SKM-1 treated with dmso at 0.1 percent for 144 hours (cell line): ENCODE measurements around the gene SHANK3.
"Not testable (repeated sequence)": the region's sequence is repeated elsewhere in the genome, so short reads cannot be mapped to it uniquely, and the experiment has no call there.

Source experiments
- DNase-seq: peaks from one replicate; lab custom pipeline; 2025; ENCODE audit not compliant: unreplicated experiment; lab: John Stamatoyannopoulos, UW

The SHANK3 gene

DNA sequence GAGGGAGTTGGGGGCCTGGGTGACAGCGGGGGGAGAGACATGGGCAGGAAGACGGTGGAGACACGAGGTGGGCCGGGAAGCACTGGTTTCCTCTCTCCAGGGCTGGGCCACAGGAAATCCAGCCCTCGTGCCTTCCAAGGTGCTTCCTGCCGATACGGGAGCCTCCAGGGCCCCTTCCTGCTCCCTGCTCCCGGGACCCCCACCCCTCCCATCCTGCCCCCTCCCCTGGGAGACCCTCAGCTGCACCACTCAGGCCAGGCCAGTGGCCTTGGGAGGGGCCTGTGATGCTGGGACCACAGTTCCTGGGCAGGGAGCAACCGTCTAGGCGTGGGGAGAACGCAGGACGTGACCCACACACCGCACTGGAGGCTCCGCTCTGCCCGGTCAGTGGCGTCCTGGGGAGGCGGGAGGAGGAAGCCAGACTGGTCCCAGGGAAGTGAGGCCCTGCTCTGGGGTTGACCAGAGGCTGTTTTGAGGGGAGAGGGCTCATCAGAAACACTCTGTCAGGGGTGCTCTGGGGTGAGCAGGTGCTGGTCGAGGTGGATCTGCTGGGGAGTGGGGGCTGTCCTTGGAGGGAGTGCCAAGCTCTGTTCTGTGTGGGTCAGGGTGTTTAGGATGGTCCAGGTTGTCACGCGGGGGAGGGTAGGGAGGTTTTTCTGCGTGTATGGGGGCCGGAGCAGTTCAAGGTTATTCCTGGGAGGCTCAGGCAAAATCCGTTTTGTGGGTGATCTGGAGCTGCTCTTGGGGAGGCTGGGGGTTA, at the start of gene SHANK3:
Gene SHANK3 (plus strand): TSS at position 353 of the 760 bp plus-strand sequence.
- DNase-seq, result no peak

DNA sequence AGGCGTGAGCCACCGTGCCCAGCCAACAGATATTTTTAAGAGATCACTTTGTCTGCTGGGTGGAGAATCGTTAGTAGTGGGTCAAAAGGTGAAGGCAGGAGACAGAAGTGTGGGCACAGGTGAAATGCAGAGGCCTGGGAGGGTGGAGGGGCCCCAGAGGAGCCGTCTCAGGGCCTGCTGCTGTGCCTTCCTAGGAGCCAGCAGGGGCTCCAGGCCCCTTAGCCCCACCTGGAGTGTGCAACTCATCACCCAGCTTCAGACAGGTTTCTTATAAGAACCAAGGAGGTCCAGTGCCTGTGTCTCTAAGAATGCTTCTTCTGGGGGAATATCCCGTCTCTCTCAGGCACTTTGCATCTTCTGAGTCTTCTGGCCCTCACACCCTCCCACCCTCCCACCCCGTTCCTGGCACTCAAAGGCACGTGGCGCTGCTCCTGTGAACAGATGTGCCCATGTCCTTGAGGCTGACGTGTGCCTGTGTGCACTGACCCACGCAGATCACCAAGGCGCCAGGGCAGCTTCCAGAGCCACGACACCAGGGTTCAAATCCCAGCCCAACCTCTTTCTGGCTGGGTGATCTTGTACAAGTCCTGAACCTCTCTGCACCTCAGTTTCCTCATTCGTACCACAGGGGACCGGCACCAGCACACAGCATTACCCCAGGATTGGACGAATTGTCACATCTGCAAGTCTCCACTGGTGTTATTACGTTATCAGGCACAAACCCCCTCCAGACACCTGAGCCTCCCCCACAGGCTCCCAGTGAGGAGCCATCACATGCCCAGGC, 48.1 kb upstream of the SHANK3 start:
- DNase-seq, result no peak

DNA sequence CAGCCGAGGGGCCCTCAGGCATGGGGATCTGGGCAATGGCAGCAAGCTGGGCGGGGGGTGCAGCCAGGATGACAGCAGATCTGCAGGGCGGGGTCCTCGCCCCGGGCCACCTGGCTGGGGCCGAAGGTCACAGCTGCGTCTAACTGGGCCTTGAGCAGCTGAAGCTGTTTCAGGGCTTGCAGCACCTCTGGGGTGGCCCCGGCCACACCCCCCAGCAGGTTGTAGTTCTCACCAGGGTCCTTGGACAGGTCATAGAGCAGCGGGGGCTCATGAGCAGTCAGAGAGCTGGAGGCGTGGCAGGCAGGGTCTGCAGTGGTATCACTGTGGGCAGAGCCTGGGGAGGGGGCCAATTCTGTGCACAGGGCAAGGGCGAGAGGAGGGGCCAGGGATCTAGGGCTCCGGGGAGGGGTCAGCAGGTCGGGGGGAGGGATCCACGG, 47.5 kb upstream of the SHANK3 start:
- no peak for DNase-seq

DNA sequence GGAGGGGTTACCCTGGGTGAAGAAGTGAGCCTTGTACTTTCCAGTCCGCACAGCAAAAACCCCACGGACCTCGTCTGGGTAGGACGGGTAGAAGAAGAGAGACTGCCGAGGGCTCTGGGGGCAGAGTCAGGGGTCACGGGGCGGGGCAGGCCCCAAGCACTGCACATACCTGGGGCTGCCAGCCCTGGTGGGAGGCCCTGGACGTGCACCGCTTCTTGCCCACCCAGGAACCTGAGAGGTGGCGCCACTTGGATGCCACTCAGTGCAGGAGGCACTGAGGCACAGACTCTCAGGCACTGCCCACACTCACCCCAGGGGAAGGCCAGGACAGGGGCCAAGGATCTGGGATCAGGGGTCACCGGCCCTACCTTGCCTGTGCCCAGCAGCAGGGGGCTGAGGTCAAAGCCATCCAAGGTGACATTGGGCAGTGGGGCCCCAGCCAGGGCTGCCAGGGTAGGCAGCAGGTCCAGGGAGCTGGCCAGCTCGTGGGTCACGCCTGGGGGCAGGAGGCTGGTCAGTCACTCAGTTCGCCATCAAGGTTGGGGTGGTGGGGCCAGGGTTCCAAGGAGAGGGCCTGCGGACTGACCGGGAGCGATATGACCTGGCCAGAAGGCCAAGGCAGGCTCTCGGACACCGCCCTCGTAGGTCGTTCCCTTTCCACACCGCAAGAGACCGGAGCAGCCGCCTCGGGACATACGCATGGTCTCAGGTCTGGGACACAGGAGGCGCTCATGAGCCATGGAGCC, 46.9 kb upstream of the SHANK3 start:
- no peak for DNase-seq

DNA sequence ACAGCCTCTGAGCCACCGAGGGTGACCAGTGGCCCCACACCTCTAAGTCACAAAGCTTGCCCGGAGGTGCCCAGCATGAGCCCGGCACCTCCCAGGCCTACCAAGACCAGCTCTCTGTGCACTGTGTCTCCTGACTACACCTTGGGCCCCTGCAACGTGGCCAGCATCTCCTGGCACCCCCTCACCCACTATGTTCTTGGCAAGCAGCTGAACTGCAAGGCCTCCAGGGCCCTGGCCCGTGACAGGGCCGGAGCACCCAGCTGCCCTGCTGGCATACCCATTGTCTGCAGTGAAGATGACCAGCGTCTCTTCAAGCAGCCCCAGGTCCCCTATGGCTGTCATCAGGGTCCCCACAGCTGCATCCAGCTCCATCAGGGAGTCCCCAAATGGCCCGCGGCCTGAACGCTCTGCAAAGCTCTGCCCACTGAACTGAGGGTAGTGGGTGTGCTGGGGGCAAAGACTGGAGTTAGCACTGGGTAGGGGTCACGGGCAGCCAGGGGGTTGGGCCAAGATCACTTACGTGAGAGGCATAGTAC, 46.2 kb upstream of the SHANK3 start:
- no peak for DNase-seq

DNA sequence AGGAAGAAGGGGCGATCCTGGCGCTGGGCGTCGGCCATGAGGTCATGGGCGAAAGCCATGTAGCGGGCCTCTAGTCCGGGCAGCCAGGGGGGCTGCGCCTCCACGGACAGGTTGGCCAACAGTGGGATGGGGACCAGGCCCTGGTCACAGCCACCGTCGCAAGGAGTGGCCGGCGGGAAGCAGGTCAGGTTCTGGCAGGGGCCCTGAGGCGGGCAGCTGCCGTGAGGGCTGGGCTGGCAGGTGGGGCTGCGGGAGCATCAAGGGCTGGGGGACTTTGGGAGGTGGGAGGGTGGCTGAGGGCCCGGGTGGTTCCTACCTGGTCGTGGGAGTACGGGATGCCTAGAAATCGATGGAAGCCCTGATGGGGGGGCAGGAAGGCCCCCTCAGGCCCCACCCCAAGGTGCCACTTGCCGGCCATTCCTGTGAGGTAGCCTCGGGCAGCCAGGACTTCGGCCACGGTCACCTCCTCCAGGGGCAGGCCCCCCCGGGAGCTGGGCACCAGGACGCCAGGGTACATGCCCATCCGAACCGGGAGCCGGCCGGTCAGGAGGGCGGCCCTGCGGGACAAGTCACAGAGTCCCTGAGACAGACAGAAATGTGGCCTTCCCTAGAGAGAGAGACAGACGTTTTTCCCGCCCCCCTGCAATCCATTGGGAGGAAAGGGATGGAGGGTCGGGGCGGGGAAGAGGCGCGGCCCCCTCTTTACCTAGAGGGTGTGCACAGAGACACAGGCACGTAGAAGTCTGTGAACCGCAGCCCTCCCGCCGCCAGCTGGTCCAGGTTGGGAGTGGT, 45.6 kb upstream of the SHANK3 start:
- no peak for DNase-seq

DNA sequence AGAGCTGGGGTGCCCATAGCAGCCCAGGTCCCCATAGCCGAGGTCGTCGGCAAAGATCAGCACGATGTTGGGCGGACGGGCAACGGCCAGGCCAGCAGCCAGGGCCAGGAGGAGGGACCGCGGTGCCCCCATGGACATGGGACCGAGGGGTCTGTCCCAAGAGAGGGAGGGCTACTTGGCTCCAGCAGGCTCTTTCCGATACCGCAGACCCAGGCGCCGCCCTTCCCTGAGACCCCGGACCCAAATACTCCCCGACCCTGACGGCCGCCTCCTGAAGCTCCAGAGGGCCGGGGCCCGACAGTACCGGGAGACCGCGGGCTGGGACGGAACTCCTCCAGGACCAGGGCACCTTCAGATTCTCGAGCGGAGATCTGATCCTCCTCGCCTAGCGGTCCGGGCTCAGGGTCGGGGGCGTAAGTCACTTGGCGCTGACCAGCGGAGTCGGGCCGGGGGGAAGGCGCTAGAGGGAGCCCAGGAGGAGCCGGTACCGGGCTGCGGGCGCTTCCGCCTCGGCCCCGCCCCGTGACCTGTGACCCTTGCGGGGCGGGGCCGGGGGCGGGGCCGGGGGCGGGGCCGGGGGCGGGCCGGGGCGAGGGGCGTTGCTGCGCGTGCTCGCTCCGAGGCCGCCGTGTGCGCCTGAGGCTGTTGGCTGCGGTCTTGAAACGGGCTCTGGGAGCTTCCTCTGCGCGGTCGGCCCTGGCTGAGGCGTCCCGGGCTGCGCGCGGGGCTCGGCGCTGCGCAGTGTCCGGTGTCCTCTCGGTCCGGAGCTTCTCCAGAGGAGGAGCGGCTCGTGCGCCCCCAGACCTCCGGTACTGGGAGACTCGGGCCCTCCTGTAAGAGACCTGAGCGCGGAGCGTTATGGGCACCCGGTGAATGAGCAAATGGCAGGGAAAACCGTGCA, 44.7 kb upstream of the SHANK3 start, which contains the start of gene ARSA:
Gene ARSA (minus strand): TSS at position 511 of the 901 bp plus-strand sequence. CDS start 373 bp downstream, at position 138.
- peak; percentile 70 for DNase-seq

DNA sequence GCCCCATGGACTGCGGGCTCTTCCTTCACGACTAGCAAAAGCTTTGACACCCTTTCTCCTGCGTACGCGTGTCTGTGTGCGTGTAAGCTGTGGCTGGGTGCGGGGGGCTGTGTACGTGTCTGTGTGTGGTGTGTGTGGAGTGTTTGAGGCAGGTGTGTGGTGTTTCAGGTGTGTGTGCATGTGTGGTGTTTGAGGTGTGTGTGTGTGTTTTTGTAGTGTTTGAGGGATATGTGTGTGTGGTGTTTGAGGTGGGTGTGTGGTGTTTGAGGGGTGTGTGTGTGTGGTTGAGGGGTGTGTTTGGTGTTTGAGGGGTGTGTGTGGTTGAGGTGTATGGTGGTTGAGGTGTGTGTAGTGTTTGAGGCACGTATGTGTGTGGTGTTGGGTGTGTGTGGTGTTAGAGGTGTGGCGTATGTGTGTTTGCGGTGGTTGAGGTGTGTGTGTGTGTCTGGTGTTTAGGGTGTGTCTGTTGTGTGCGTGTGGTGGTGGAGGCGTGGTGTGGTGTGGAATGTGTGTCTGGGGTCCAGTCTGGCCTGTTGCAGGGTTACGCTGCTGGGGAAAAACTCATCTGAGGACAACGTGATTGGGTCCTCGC, 44.0 kb upstream of the SHANK3 start:
- no peak for DNase-seq

DNA sequence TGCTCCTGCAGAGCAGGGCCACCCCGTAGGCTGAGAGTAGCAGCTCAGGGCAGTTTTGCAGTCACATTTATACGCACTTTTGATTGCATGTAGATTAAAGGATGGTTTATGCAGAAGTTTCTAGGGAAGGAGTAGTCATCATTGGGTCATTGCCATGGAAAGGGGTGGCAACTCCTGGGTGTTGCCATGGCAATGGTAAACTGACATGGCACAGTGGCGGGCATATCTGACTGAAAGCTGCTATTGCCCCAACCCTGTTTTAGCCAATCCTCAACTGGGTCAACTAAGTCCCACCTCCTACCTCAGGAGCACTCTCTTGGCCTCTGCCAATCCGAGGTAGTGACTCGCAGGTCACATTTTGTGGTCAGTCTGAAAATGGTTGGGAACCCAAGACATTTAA, 42.2 kb upstream of the SHANK3 start:
- no peak for DNase-seq

DNA sequence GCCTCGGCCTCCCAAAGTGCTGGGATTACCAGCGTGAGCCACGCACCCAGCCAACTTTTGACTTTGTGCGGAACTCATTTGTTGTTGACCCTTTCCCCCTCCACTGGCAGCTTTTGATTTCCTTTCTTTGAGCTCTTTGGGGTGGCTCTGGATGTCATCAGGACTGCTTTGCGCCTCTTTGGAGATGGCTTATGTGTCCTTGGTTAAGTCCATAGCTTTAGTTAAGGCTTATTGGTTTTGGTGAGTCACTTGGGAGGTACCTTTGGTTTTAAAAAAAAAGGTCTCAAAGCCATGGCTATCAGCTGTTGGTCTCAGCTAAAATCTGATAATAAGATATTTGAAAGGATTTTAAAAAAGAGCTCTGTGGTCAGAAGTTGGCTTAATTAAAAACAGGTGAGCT, 39.5 kb upstream of the SHANK3 start:
- DNase-seq, result no peak

DNA sequence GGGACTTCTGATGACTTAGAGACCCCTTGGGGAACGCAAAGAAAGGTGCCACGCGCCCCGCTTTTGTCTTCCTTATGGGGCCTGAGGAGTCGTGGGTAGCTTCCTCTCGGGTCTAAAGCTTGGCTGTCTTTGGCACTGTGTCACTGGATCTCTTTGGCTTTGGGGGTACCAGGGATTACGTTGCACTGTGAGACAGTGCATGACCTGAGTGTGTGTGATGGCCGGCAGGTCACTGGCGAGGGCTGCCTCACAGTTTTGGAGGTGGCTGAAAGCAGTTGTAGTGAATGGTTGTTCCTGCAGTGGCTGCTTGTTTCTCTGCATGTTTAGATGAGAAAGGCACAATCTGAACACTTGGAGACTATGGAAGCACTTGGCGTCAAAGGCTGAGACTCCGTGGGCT, 38.9 kb upstream of the SHANK3 start:
- no peak for DNase-seq

DNA sequence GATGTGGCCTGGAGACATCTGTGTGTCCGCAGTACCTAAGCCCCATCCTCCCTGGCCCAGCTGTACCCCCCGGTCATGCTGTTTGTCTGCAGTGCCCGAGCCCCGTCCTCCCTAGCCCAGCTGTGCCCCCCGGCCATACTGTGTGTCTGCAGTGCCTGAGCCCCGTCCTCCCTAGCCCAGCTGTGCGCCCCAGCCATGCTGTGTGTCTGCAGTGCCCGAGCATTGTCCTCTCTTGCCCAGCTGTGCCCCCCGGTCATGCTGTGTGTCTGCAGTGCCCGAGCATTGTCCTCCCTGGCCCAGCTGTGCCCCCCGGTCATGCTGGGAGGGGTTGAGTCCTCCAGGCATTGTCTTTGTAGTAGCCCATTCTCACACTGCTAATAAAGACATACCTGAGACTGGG, 37.0 kb upstream of the SHANK3 start:
- DNase-seq, result no peak

DNA sequence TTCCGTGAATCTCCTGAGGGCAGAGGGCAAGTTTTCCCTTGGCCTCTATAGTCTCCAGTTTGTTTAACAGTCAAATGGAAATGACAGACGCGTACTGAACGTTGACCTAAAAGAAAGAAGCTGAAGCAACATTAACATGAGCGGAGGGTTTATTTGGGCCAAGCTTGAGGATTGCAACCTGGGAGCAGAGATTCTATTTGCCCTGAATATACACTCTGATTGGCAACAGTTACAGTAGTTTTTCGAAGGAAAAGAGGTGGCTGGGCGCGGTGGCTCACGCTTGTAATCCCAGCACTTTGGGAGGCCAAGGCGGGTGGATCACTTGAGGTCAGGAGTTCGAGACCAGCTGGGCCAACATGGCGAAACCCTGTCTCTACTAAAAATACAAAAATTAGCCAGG, 32.3 kb upstream of the SHANK3 start:
- not testable (repeated sequence) for DNase-seq

DNA sequence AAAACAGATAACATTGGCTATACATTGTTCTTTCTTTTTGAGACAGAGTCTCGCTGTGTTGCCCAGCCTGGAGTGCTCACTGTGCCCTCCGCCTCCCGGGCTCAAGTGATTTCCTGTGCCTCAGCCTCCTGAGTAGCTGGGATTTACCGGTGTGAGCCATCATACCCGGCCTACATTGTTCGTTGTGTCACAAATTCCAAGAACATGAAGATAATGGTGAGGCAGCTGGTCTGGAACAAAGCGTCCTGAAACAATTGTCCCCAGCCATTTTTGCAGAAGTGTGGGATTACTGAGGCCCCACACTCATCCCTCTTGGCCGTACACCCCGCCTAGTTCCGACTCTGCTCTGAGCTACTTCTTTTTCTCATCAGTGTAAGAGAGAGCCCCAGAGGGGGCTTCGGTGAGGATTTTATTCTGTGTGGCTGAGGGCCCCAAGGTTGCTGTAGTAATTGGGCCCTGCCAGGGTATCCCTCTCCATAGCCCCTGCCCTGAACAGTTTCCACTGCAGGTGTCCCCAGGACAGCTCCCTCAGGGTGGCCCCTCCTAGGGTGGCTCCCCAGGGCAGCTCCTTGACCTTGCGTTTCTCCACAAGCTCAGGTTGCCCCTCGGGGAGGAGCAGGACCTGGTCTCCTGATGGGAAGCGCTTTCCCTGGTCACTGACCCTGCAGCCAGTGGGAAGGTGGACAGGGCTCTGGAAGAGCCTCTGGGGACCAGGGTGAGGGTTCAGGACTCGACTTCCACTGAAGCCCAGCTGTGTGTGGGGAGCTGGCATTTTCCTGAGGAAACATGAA, 31.6 kb upstream of the SHANK3 start:
- DNase-seq, result no peak

DNA sequence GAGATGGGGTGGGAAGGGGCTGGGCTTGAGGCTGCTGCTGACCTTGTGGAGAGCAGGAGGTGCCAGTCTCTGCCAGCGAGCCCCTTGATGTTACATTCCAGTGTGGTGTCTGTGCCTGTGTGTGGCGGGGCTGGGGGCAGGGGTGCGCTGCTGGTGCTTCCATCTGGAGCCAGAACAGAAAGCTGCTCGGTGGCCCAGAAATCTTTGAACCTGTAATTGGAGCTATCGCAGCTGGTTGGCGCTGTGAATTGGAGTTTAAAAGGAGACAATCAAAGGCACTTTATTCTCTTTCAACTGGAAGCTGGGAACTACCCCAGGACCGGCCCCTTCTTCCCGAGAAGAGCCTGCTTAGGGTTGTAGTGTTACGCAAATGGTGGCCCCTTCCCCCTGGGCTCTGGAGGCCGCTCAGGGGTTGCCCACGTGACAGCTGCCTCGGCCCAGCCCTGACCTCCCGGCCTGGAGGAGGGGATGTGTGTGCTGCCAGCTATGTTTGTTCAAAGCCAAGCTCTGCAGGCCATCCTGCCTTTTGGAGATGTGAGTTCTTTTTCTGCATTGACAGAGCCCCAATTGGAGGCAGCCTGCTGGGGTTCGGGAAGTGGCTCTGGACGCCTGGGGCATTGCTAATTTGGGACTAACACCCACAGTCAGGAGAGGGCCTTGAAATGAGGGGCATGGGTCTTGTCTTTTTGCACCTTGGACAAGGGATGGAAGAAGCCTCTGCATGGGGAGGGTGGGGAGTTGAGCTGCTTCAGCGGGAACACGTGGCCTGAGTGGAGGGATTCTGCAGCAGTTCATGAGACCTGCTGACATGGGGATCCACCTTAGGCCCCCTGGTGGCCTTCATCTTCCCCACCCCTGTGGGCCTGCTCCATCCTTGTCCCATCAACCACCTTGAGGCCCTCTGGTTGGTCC, 30.7 kb upstream of the SHANK3 start:
- DNase-seq, result no peak

DNA sequence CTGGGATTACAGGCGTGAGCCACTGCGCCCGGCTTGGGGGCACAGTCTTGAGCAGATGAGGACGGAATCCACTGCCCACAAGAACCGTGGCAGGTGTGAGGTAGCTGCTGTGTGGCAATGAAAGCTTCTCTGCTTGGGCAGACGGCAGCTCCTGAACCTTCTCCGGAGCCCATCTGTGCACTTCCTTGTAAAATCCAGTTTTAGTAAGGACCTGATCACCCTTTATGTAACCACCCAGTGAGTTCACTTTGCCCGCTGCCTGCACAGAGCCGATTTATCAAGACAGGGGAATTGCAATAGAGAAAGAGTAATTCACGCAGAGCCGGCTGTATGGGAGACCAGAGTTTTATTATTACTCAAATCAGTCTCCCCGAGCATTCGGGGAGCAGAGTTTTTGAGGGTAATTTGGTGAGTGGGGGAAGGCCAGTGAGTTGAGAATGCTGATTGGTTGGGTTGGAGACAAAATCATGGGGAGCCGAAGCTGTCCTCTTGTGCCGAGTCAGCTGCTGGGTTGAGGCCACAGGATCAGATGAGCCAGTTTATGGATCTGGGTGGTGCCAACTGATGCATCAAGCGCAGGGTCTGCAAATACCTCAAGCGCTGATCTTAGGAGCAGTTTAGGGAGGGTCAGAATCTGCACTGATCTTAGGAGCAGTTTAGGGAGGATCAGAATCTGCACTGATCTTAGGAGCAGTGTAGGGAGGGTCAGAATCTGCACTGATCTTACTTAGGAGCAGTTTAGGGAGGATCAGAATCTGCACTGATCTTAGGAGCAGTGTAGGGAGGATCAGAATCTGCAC, 29.4 kb upstream of the SHANK3 start:
- DNase-seq, result not testable (repeated sequence)

DNA sequence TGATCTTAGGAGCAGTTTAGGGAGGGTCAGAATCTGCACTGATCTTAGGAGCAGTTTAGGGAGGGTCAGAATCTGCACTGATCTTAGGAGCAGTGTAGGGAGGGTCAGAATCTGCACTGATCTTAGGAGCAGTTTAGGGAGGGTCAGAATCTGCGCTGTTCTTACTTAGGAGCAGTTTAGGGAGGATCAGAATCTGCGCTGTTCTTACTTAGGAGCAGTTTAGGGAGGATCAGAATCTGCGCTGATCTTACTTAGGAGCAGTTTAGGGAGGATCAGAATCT, 28.9 kb upstream of the SHANK3 start:
- not testable (repeated sequence) for DNase-seq
